ENCODE measurements around the gene TBL3. TPM values are rescaled to one million over a fixed set of nuclear protein-coding genes. Genes with fewer than 3 reads are reported as not detected.
A peak's percentile ranks its signal among the peaks of the same experiment; 100 is the strongest.

Gene TBL3
- total RNA-seq, 2 experiments from 2014 or later, result 12.7 to 15.5 TPM

DNA sequence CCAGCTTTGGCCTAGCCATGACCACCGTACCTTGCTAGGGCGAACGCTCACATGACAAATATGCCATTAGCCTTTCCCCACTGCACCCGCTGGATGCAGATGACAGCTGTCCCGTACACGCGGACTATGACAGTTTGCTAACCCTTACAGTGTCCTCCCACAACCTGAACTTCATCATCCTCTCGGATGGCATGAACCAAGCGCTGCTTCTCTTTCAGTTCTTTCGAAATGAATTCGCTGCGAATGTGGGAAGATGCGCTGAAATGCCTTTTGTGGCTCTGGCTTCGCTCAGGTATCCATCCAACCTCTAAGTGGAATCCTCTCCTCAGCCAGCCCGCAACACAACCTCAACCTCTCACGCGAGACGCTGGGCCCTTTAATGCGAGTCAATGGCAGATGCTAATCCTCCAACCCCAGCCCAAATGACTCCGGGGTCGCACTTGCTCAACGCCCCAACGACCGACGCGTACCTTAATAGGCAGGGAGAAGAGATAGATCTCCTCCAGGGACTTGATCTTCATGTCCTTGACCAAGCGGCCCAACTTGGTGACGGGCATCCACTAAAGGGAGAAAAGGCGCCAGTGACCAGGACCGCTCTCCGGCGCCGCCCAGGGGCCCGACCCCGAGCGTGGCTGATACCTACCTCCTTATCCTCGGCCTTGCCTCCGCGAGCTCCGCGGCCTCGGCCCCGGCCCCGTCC is 7.9 kb upstream of the TBL3 start:
- Mint-ChIP-seq H3K27me3 (no peaks in the 10 kb centered on the region), H3K36me3 (ENCODE audit: low read depth) (peaks cover 55% of the 10 kb centered on the region), H3K4me1 (ENCODE audit: low read depth) (peaks cover 54% of the 10 kb centered on the region), H3K27ac (peak overlapping the region; percentile 98), H3K9me3 (no peaks in the 10 kb centered on the region), H3K4me3 (peak overlapping the region; percentile 98)
- H3K36me3 ChIP-seq (ENCODE audit: insufficient read depth, low read length), result peaks cover 34% of the 10 kb centered on the region
- no peaks in the 10 kb centered on the region for H3K9me3 ChIP-seq (ENCODE audit: control insufficient read depth in 1 of 2, insufficient read depth in 1 of 2, low read length in 2 of 2)
- ATAC-seq (ENCODE audit: poor library complexity) (peak; percentile 10), DNase-seq (peak in 7 of 14 experiments; percentile 27 to 70 (median 40))
- peaks cover 65% of the 10 kb centered on the region for H3K4me1 ChIP-seq (ENCODE audit: insufficient read depth, low read length)
- CTCF ChIA-PET, result interaction anchor here (0.7 to 2.3 kb wide), 4 partner anchors 84 to 258 kb away, joined by 3 to 7 read pairs (median 4); partner anchors contain the start of genes NTHL1, TRAF7 and TSC2
- peak overlapping the region; percentile 96 to 99 for H3K27ac ChIP-seq (ENCODE audit: low read depth in 1 of 2, low read length in 2 of 2)
- POLR2A ChIA-PET, result interaction anchor here (0.5 to 5.0 kb wide), 39 partner anchors 7 to 1269 kb away, joined by 3 to 62 read pairs (median 5); partner anchors contain the start of genes CCNF, ECI1, ELOB and FAHD1
- H3K27me3 ChIP-seq (ENCODE audit: control insufficient read depth in 1 of 2, insufficient read depth in 2 of 2, low read length in 2 of 2), result no peaks in the 10 kb centered on the region
- H3K4me3 ChIP-seq (ENCODE audit: low read length), result peak overlapping the region; percentile 91
- TF ChIP-seq CTCF (IDR thresholded peaks at IDR 0.05), result no peak
- intact Hi-C loops (cut with DNase I, micrococcal nuclease), result loop anchor here in 1 of 2 experiments (10.0 kb wide), 1 partner anchor 1269 kb away; the partner anchor contains the start of gene WDR24

DNA sequence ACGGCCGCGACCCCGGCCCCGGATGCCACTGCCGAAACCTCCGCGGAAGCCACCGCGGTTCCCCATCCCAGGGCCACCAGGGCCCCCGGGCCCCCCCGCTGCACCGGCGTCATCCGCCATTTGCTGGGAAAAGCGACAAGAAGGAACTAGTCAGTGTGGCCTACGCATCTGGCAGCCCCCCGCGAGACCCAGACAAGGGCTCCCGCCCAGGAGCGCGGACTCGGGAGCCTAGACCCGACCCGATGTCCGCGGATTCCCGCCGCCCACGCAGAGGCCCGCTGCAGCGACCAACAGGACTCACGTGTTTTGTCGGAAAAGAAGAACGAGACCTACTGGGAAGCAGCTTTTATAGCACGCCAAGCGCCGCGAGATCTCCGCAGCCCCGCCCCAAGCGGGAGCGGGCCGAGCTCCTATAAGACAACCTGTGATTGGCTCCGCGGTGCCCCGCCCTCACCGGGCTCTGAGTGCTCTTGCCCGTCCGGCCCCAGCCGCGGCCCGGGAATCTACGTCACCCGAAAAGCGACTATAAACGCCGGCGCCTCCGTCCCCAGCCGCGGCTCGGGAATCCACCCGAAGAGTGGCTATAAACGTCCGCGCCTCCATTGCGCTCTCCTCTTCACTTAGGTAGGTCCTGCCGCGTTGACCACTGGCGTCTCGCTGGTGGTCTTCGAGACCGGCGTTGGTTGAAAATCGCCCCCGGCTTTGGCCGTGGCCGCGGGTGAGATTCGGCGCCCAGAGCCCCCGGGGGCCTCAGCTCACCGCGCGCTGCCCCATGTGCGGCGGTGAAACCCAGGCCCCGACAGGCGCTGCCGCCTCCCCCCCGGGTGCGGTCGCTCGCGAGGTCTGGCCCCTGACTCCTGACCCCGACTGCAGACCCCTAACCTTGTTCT is 7.1 kb upstream of the TBL3 start, which contains the start of gene RPS2:
RPS2 (minus strand) TSS at position 321 of the 890 bp plus-strand sequence; CDS start at position 120, 201 bp downstream.
- TF ChIP-seq CTCF (IDR thresholded peaks at IDR 0.05), result no peak
- Mint-ChIP-seq H3K27me3 (no peaks in the 10 kb centered on the region), H3K9me3 (no peaks in the 10 kb centered on the region), H3K27ac (peak within 1 kb of the TSS; percentile 98), H3K4me1 (ENCODE audit: low read depth) (peaks cover 50% of the 10 kb centered on the region), H3K4me3 (peak within 1 kb of the TSS; percentile 98), H3K36me3 (ENCODE audit: low read depth) (peaks cover 55% of the 10 kb centered on the region)
- CTCF ChIA-PET, result interaction anchor here (0.7 to 2.3 kb wide), 4 partner anchors 83 to 259 kb away, joined by 3 to 7 read pairs (median 4); partner anchors contain the start of genes NTHL1, TRAF7 and TSC2
- intact Hi-C loops (cut with DNase I, micrococcal nuclease), result loop anchor here in 1 of 2 experiments (10.0 kb wide), 1 partner anchor 1270 kb away; the partner anchor contains the start of gene WDR24
- peak; percentile 89 for ATAC-seq (ENCODE audit: poor library complexity)
- Histone ChIP-seq H3K36me3 (ENCODE audit: insufficient read depth, low read length) (peaks cover 34% of the 10 kb centered on the region), H3K4me1 (ENCODE audit: insufficient read depth, low read length) (peaks cover 58% of the 10 kb centered on the region), H3K9me3 (ENCODE audit: control insufficient read depth in 1 of 2, insufficient read depth in 1 of 2, low read length in 2 of 2) (no peaks in the 10 kb centered on the region), H3K27ac (ENCODE audit: low read depth in 1 of 2, low read length in 2 of 2) (peak within 1 kb of the TSS; percentile 96 to 99), H3K27me3 (ENCODE audit: control insufficient read depth in 1 of 2, insufficient read depth in 2 of 2, low read length in 2 of 2) (no peaks in the 10 kb centered on the region), H3K4me3 (ENCODE audit: low read length) (peak within 1 kb of the TSS; percentile 91)
- POLR2A ChIA-PET, result interaction anchor here (0.6 to 3.5 kb wide), 45 partner anchors 9 to 1914 kb away, joined by 3 to 62 read pairs (median 5); partner anchors contain the start of genes CCNF, ECI1, ELOB and FAHD1
- DNase-seq, result peak; percentile 96 to 100 (median 98)

Measured in CD4-positive, alpha-beta T cell (primary cell).